ENCODE measurements around the gene TP53AIP1.

The TP53AIP1 gene, protein sequence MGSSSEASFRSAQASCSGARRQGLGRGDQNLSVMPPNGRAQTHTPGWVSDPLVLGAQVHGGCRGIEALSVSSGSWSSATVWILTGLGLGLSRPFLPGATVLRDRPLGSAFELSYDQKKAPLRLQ

GRCh38 chr11:128942817-128943427, at the start of gene TP53AIP1:
TSS of gene TP53AIP1 (minus strand) at chr11:128942871. CDS start at chr11:128937818, 5,053 bp downstream.
- no peak for DNase-seq

GRCh38 chr11:128988242-128988970, 45.7 kb upstream of the TP53AIP1 start:
- no peak for DNase-seq

DNA sequence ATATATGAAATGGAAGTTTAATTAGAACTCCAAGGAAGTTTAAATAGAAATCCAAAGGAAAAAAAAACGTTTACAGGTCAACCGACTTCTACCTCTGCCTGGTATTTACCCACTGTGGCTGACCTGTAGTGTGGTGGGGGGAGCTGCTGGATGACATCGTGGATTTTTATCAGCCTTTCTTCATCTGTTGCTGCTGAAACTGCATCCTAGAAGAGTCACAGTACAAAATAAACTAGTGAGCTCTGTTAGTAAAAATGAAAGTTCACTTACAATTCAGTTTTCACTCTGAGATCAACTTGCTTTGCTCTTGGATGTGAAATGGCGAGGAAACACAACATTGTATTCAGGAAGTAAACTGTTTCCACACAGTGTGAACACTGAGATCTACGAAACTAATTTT, 43.2 kb upstream of the TP53AIP1 start:
- peak; percentile 16 for DNase-seq

- DNase-seq = no peak
Measured at GRCh38 chr11:128983023-128983422, 40.4 kb upstream of the TP53AIP1 start.

GRCh38 chr11:128981254-128981653, 38.6 kb upstream of the TP53AIP1 start:
- no peak for DNase-seq

DNA sequence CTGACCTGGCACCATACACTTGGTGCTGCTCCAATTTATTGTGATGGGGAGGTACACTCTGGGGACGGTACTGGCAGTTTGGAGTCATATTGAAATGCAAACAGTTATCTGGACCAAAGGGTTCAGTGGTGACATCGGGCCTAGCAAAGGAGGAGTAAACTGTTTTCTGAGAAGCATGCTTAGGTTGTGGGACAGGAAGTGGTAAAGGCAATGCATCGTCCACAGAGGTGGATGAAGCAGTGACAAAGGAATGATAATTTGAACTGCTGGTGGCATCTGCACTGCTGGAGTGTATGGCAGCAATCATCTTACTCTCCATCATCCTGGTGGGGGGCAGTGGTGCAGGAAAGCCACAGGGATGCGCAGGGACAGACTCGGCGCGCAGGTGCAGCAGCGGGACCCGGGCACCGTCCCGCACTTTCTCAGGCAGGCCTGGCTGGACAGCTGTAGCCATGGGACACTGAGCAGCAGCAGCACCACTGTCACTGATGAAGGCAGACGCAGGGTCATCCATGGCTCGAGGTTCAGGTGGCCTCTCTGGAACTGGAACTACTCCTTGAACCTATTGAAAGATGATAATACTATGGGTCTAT, 28.0 kb upstream of the TP53AIP1 start:
- peak; percentile 32 for DNase-seq

- no peak for DNase-seq
Measured at GRCh38 chr11:128968916-128969315, 26.2 kb upstream of the TP53AIP1 start.

DNA sequence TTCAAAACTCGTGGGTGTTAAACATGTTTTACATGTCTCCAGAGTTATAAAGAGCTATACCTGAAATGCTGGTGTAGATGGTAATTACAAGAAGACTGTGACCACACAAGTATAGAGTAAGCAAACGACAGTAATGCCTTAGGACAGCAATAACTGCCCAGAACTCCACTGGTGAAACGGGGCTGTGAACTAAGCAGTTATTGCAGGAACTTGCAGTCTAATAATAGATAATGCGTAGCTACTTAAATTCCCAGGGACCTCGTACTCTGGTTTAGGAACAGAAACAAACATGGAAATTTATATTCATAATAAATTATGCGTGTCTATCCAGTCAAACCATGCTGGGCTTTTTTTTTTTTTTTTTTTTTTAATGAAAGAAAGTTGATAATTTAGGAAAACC, 24.9 kb upstream of the TP53AIP1 start:
- no peak for DNase-seq

- DNase-seq = peak; percentile 66
Measured at GRCh38 chr11:128965485-128965884, 22.8 kb upstream of the TP53AIP1 start.

DNA sequence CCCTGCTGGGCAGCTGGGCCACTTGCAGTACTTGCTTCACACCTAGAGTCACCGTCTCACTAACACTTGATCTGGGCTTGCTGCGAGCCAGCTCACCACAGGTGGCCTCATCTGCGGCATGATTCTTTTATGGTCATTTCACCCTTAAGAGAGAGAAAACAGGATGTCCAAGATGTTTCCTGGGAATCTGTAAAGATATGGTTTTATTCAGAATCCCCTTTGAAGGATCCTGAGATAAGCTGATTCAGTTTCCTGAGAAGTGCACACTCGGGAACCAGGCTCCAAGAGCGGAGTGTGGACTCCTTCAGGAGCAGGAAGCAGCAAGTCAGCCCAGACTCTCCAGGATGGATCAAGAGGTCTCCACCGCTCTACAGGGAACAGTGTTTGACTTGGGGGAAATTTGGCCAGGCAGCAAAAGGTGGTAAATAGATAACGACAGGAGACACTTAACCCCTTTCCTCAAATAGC, 21.8 kb upstream of the TP53AIP1 start:
- DNase-seq = no peak

- peak; percentile 81 for DNase-seq
Measured at GRCh38 chr11:128963744-128964325, 21.2 kb upstream of the TP53AIP1 start.

DNA sequence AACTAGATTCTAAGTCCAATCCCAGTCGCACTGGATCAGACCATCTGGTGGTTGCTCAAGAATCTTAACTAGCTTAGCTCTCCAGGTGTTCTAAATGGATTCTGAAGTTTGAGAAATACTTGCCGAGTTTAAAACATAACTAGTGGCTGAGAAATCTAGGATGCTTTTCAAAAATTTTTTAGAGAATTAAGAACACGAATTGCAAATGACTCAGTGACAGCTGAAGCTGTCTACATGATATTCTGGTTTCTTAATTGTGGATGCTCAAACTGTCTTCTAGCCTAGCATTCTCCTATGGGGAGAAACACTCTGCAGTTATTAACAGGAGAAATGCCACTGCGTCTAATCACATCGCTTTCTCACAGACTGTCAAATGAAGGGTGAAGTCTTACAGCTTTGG, 20.2 kb upstream of the TP53AIP1 start:
- DNase-seq = no peak

DNA sequence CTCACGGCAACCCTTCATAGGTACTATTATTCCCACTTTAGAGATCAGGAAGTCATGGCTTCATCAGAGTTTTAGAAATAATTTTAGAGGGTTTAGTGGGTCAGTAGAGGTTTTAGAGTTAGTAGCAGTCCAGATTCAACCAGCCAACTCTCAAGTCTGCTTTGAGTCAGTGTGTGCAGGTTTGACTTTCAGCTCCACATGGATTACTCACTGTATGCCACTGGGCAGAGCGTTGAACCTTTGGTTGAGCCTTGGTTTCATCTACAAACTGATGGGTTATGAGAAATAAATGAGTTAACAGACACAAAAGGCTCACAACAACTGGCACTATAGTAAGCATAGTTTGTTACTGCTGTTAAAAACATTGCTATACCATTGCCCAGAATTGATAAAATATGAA, 19.0 kb upstream of the TP53AIP1 start:
- peak; percentile 44 for DNase-seq

GRCh38 chr11:128957202-128957482, 14.5 kb upstream of the TP53AIP1 start:
- no peak for DNase-seq

- DNase-seq = peak; percentile 47
Measured at GRCh38 chr11:128956401-128957201, 13.9 kb upstream of the TP53AIP1 start.

GRCh38 chr11:128955636-128956035, 13.0 kb upstream of the TP53AIP1 start:
- DNase-seq = no peak

DNA sequence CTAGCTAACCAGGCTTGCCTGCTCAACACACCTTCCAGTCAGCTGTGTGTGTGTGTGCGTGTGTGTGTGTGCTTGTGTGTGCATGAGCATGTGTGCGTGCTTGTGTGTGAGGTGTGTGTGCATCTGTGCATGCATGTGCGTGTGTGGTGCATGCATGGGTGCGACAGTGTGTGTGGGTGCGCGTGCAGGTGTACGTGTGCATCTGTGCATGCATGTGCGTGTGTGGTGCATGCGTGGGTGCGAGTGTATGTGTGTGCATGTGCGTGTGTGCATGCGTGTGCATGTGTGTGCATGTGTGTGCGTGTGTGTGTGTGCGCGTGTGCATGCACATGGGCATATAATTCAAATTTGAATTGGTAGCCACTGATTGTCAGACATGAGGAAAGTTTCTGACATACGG, 10.5 kb upstream of the TP53AIP1 start:
- no peak for DNase-seq

GRCh38 chr11:128949791-128950454, 7.3 kb upstream of the TP53AIP1 start:
- DNase-seq = no peak

- no peak for DNase-seq
Measured at GRCh38 chr11:128948583-128948982, 5.9 kb upstream of the TP53AIP1 start.

GRCh38 chr11:128947773-128948172, 5.1 kb upstream of the TP53AIP1 start:
- no peak for DNase-seq

GRCh38 chr11:128946648-128947047, 4.0 kb upstream of the TP53AIP1 start:
- DNase-seq = no peak

GRCh38 chr11:128943428-128943976, 831 bp upstream of the TP53AIP1 start:
- no peak for DNase-seq
